SJSA1 (cell line): Measurements from ENCODE around the gene KDM4B. TPM values are rescaled to one million over a fixed set of nuclear protein-coding genes. Genes with fewer than 3 reads are reported as not detected.

ENCODE experiments used
- DNase-seq, 2 experiments: peaks; one replicate each; pipeline ENCODE4 v3.0.0-alpha.2; 2015 to 2020; ENCODE audit warnings: low spot score in 2 of 2, low read depth in 1 of 2
- H3K27ac ChIP-seq: fragments of 250-450 bp; sonication (Bioruptor Pico); 2 replicates; pipeline ENCODE4 v1.5.1; 2020; ENCODE audit warnings: mild to moderate bottlenecking, moderate library complexity
- H3K27me3 ChIP-seq: fragments of 250-450 bp; sonication (Bioruptor Pico); replicated peaks from 2 replicates; pipeline ENCODE4 v1.5.1; 2020; ENCODE audit warnings: mild to moderate bottlenecking, moderate library complexity
- H3K36me3 ChIP-seq: fragments of 250-450 bp; sonication (Bioruptor Pico); 2 replicates; pipeline ENCODE4 v1.5.1; 2020; ENCODE audit warnings: mild to moderate bottlenecking
- H3K4me1 ChIP-seq: fragments of 250-450 bp; sonication (Bioruptor Pico); replicated peaks from 2 replicates; pipeline ENCODE4 v1.6.1; 2021; ENCODE audit warnings: mild to moderate bottlenecking
- H3K4me3 ChIP-seq: fragments of 250-450 bp; sonication (Bioruptor Pico); 2 replicates; pipeline ENCODE4 v1.5.1; 2020; ENCODE audit warnings: mild to moderate bottlenecking
- H3K9me3 ChIP-seq: fragments of 250-450 bp; sonication (Bioruptor Pico); replicated peaks from 2 replicates; pipeline ENCODE4 v1.5.1; 2020; ENCODE audit warnings: mild to moderate bottlenecking
- total RNA-seq: library from RNA; depleted of rRNA; stranded (reverse); fragments of >200 nt; shearing (Covaris generic); gene quantifications from 2 replicates; pipeline ENCODE4 v1.2.3, GENCODE V29; 2014

The KDM4B gene
- total RNA-seq, 1 experiment from 2014 or later: 9.1 TPM

DNA sequence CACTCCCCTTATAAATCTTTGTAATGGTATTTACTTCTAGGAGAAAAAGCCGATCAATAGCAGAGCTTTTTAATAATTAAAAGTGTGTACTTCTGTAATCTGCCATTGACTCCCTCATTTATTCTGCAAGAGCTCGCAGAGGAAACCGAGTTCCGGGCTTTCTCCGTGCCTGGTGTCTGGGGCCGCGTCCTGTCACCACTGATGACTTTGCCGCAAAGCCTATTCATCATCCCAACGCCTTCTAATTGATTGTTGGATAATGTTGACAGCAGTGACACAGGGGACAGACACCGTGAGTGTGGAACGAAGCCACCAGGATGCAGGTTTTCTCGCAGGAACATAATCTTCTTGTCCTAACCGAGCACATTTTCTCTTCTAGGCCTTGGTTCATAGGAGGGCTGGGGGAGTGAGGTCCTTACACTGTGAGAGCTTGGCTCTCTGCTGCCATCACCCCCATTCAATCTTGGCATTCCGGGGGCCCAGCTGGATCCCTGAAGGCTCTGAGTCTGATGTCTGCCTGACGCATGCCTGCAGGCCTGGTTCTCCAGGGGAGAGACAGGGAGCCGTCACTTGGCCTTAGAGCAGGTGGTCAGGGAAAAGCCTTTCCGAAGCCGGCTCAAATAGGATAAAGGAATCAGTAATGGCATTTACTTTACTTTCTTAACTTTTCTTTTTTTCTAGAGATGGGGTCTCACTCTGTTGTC lies 110.3 kb downstream of the KDM4B start:
- Histone ChIP-seq H3K27me3 (no peaks in the 10 kb centered on the region), H3K4me1 (no peaks in the 10 kb centered on the region), H3K4me3 (no peak overlapping the region), H3K36me3 (peaks cover 48% of the 10 kb centered on the region), H3K9me3 (no peaks in the 10 kb centered on the region), H3K27ac (no peak overlapping the region)
- no peak for DNase-seq

DNA sequence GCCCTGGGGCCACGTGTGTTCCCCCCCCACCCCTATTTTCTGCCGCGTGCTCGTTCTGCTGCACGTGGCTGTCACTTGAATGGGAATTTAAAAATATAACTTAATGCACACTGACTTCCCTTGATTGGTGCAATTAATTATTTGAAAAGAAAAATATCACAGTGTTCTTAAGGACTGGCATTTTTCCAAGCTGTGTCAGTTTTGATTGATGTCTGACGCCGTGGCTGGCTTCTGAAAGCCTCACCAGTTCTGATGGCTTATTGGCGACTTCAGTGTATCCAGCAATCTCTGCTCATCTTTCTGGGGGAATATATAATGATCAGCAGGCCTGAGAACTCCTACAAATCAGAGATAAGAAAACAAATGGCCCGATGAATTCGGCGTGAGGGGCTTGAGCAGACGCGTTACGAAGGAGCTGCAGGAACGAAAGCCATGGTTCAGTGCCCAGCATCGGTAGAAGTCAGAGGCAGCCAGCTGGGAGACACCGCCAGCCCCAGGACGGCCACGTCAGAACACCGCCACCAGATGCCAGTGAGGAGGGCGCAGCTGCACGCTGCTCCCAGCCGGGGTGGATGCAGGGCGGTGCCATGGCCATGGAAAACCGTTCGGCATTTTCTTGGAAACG lies 111.2 kb downstream of the KDM4B start:
- no peaks in the 10 kb centered on the region for H3K4me1 ChIP-seq
- DNase-seq: no peak
- H3K27me3 ChIP-seq: no peaks in the 10 kb centered on the region
- H3K36me3 ChIP-seq: peaks cover 48% of the 10 kb centered on the region
- H3K9me3 ChIP-seq: no peaks in the 10 kb centered on the region
- H3K4me3 ChIP-seq: no peak overlapping the region
- no peak overlapping the region for H3K27ac ChIP-seq

DNA sequence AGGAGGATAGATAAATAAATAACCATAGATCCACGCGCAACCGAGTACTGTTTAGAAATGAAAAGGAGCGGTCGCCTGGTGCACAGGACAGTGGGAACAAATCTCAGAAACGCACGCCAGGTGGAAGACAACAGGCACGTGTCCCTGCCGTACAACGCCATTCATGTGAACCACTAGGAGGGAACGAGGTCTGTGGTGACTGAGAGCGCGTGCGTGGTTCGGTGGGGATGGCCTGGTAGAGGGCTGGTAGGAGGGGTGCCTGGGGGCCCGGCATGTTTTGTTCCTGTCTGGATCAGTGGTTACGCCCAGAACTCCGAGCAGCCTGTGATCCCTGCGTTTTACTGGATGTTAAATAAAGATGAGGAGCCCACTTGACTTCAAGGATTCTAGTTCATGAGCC lies 111.9 kb downstream of the KDM4B start:
- no peak overlapping the region for H3K4me3 ChIP-seq
- H3K9me3 ChIP-seq: no peaks in the 10 kb centered on the region
- H3K36me3 ChIP-seq: peaks cover 45% of the 10 kb centered on the region
- DNase-seq: no peak
- no peak overlapping the region for H3K27ac ChIP-seq
- no peaks in the 10 kb centered on the region for H3K27me3 ChIP-seq
- H3K4me1 ChIP-seq: no peaks in the 10 kb centered on the region

DNA sequence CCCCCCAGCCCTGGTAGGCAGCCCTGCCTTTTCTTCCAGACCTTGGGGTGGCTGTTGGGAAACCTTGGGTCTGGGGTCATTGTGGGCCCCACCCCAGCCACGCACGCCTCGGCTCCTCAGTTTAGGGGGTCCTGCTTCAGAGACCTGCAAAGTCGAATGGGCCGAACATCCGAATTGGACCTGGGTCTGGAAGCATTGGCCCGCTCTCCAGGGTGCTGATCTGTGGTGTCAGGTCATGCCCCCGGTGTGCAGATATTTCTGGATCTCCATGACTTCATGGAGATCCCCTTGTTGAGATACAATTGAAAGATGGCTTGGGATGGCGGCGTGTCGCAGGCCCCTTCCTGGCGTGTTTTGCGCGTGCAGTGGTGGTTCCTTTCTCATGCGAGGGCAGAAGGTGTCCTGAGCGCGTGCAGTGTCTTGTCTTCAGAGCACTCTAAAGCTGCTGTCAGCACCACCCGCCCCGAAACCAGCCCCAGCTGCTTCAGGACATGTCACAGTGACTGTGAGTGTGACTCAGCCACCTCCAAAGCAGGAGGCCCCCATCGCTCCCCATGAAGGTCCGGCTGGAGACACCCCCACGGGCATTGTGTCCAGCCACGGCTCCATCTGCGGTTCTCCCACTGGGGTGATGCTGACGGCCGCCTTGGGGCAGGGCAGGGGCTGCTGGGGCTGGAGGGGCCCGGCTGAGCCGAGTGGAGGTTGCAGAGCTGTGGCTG lies 112.7 kb downstream of the KDM4B start:
- Histone ChIP-seq H3K4me3 (no peak overlapping the region), H3K4me1 (no peaks in the 10 kb centered on the region), H3K36me3 (peaks cover 46% of the 10 kb centered on the region), H3K9me3 (no peaks in the 10 kb centered on the region), H3K27me3 (no peaks in the 10 kb centered on the region), H3K27ac (no peak overlapping the region)
- DNase-seq: no peak

DNA sequence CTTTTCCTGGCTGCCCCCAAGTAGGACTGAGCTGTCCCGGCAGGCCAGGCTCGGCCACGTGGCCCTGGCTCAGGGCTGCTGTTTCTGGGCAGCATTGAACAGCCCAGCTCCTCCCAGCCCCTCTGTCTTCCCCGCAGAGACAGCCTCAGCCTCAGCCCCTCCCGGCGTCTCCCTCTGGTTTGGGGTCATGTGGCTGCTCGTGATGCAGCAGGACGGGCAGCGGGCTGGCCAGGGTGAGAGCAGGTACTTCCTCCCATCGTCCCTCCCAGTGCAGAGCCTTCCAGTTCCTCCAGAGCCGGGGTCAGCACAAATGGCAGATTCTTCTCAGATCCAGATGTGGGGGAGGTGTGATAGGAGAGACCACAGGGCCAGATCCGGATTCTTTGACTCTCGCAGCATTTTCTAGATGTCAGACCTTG lies 114.6 kb downstream of the KDM4B start:
- no peak overlapping the region for H3K27ac ChIP-seq
- no peaks in the 10 kb centered on the region for H3K27me3 ChIP-seq
- peaks cover 41% of the 10 kb centered on the region for H3K36me3 ChIP-seq
- H3K4me1 ChIP-seq: no peaks in the 10 kb centered on the region
- H3K9me3 ChIP-seq: no peaks in the 10 kb centered on the region
- DNase-seq: no peak
- H3K4me3 ChIP-seq: no peak overlapping the region

DNA sequence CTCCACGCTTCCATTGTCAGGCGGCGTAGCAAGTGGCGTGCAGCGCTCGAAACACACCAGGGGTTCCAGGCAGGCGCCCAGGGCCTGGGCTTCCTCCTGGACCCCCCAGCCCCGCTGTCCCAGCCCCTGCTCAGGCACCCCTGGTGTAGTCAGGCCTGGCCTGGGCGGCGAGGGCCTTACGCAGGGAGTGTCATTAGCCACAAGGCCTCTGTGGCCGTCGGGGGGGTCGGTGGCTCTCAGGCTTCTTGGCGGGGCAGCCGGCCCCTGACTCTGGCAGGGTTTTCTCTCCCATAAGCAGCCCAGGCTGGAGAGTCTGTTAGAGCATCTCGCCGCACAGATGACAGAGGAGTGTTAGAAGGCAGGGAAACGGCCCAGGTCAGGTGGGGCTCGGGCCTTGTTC lies 116.7 kb downstream of the KDM4B start:
- H3K4me1 ChIP-seq: no peaks in the 10 kb centered on the region
- H3K4me3 ChIP-seq: no peak overlapping the region
- H3K9me3 ChIP-seq: no peaks in the 10 kb centered on the region
- no peak for DNase-seq
- peaks cover 27% of the 10 kb centered on the region for H3K36me3 ChIP-seq
- no peaks in the 10 kb centered on the region for H3K27me3 ChIP-seq
- no peak overlapping the region for H3K27ac ChIP-seq

DNA sequence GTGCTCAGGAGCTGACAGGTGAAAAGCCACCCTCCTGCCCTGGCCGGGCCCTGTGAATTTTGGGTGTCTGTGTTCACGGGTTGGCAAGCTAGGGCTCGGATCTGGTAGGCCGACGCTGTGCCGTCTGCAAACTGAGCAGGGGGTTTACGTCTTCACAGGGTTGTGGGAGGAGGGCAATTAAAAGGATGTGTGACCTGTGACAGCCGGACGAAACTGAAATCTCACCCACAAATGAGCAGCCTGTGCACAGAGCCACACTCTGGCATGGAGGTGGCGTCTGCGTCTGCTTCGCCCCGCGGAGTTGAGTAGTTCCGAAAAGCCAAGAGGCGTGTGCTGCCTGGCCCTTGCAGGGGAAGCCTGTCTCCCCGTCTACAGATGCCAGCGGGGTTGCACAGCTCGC lies 117.3 kb downstream of the KDM4B start:
- no peak for DNase-seq
- no peak overlapping the region for H3K27ac ChIP-seq
- no peaks in the 10 kb centered on the region for H3K27me3 ChIP-seq
- no peaks in the 10 kb centered on the region for H3K9me3 ChIP-seq
- H3K4me3 ChIP-seq: no peak overlapping the region
- H3K4me1 ChIP-seq: no peaks in the 10 kb centered on the region
- peaks cover 21% of the 10 kb centered on the region for H3K36me3 ChIP-seq

DNA sequence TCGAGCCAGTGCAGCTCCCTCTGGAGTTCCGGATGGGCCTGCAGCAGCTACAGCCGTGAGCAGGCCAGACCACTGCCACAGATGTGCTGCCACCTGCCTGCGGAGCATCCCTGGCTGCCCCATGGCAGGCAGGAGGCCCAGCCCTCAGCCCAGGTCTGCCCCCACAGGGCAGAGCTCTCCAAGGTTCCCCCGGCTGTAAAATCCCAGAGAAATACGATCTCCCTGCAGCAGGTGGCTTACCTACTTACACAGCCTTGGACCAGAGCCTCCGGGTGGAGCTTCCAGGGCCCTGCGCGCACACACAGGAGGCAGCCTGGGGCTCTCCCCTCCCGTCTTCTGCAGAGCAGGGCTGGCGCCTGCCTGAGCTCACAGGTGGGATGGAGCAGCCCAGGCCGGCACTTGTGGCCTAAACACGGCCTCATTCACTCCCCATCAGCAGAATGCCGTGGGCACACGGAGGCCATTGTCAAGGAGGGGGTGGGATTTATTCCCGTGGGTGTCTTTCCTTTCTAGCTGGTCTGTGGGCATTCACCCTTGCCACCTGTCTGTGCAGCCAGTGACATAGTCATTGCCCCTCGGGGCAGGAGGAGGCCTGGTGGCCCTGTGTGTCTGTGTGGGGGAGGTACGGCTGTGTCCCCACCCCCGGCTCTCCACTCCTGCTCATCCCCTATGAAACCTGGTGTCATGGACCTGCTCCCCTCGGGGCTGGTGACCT lies 118.0 kb downstream of the KDM4B start:
- DNase-seq: no peak
- H3K36me3 ChIP-seq: peaks cover 15% of the 10 kb centered on the region
- no peak overlapping the region for H3K27ac ChIP-seq
- H3K4me3 ChIP-seq: no peak overlapping the region
- H3K4me1 ChIP-seq: no peaks in the 10 kb centered on the region
- H3K27me3 ChIP-seq: no peaks in the 10 kb centered on the region
- H3K9me3 ChIP-seq: no peaks in the 10 kb centered on the region

DNA sequence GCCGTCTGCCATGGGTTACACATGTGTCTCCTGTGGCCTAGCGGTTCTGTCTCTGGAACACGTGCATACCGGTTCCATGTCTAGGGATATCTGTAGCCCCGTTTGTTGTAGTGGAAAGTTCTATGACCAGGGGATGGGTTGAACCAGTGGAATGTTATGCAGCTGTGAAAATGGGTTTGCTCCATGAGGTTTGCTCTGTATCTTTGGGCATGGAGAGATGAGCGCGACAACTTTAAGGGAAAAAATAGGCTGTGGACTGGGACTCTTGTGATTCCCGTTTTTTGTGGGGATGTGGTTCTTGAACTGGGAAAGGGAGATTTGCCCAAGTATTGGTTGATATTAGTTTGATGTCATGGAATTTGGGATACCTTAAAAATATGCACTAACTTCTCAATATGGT lies 120.4 kb downstream of the KDM4B start:
- no peak for DNase-seq
- Histone ChIP-seq H3K9me3 (no peaks in the 10 kb centered on the region), H3K27me3 (no peaks in the 10 kb centered on the region), H3K4me3 (no peak overlapping the region), H3K4me1 (no peaks in the 10 kb centered on the region), H3K36me3 (peaks cover 5% of the 10 kb centered on the region), H3K27ac (no peak overlapping the region)

DNA sequence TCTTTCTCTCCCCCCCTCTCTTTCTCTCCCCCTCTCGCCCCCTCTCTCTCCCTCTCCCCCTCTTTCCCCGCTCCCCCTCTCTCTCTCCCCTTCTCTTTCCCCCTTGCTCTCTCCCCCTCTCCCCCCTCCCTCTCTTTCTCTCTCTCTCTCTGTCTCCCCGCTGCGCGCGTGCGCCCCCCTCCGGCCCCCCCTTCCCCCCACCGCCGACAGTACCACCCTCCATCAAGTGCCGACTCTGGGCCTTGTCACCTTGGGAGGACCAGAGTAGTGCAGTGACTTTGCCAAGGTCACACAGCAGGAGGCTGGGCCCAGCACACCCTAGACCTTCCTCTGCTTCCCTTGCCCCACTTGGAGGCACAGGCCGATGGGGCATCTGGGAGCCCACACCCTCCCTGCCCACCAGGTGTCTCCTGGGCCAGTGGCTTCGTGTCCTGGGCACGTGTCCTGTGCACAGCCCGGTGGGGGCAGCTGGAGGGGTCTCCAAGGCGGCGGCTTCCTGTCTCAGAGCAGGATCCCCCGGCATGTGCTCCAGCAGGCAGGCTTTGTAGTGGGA lies 121.6 kb downstream of the KDM4B start:
- H3K4me3 ChIP-seq: no peak overlapping the region
- H3K4me1 ChIP-seq: no peaks in the 10 kb centered on the region
- DNase-seq: no peak
- no peaks in the 10 kb centered on the region for H3K9me3 ChIP-seq
- H3K27me3 ChIP-seq: no peaks in the 10 kb centered on the region
- H3K36me3 ChIP-seq: peaks cover 5% of the 10 kb centered on the region
- no peak overlapping the region for H3K27ac ChIP-seq

DNA sequence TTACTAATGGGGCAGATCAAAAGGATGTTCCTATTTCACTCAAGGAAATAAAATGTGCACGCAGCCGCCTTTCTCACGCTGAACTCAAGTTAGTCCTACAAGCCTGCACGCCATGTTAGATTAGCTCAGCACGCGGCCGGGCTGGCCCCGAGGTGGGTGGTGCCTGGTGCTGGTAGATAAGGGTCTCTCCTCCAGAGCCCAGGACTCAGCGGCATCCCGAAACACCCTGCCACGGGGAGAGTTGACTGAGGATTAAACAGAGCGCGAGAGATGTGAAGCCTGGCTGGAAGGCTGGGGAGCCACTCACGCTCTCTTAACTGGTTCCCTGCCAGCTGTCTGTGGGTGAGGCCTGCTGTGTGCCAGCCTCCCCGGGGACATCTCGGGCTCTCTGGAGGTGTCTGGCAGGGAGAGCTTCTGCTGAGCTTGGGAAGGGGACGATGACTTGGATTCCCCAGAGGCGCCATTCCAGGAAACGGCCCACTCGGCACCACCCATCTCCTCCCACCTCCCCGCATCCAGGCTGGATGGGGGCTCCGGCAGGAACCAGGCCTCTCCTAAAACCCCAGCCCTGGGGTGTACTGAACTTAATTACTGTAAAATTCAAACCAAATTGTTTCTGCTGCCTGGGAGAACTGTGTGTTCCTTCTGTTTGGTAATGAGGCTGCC lies 122.2 kb downstream of the KDM4B start:
- no peaks in the 10 kb centered on the region for H3K4me1 ChIP-seq
- DNase-seq: no peak
- H3K36me3 ChIP-seq: peaks cover 5% of the 10 kb centered on the region
- H3K27me3 ChIP-seq: no peaks in the 10 kb centered on the region
- no peak overlapping the region for H3K4me3 ChIP-seq
- no peaks in the 10 kb centered on the region for H3K9me3 ChIP-seq
- no peak overlapping the region for H3K27ac ChIP-seq

DNA sequence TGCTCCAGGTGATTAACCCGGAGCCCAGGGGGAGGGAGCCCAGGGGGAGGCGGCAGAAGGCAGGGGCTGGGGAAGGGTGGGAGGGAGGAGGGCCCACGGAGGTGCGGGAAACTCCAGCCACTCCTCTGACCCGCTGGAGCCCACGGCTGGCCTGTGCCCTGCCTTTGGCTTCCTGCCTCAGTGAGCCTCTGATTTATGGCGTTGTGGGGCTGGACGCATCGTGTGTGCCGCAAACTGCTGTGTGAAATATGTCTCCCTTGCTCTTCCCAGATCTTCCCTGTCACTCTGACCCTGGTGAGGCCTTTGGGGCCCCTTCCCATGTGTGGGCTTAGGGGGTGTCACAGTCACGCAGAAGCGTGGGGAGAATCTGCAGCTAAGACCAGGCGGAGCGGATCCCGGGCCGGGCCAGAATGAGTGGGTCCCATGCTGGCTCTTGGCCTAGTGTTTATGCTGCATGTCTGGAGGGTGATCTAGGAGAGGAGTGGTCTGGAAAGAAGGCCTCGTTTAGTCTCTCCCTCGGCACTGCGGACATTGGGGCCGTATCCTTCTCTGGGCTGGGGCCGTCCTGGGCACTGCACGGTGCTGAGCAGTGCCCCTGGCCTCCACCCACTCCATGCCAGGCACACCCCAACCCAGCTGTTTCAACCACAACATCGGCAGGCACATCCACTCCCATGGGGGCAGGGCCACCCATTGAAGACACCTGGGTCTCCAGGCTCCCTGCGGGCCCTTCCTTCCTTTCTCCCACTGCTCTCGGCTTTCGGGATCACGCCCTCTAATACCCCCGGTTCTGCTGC lies 123.0 kb downstream of the KDM4B start:
- Histone ChIP-seq H3K27me3 (no peaks in the 10 kb centered on the region), H3K4me3 (no peak overlapping the region), H3K4me1 (no peaks in the 10 kb centered on the region), H3K9me3 (no peaks in the 10 kb centered on the region), H3K27ac (no peak overlapping the region), H3K36me3 (peaks cover 3% of the 10 kb centered on the region)
- DNase-seq: no peak

DNA sequence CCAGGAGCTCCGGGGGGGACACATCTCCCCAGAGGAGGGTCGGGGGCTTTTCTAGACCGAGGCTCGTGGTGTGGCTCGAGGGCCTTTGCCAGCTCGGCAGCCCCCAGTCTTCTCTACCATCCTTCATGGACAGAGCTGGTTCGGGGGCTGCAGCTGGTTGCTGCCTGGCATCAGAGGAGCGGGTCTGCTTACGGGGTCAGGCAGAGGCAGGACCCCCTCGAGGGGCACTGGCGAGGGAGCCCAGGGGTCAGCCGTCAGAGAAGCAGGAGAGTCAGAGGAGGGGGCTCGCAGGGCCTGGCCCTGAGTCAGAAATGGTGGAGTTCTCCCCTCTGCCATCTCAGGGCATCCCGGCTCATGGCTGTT lies 123.5 kb downstream of the KDM4B start:
- Histone ChIP-seq H3K27ac (no peak overlapping the region), H3K36me3 (peaks cover 3% of the 10 kb centered on the region; the same call in 1 of the 2 replicates), H3K4me3 (no peak overlapping the region), H3K4me1 (no peaks in the 10 kb centered on the region), H3K9me3 (no peaks in the 10 kb centered on the region), H3K27me3 (no peaks in the 10 kb centered on the region)
- no peak for DNase-seq
